IMR-90 (cell line): ENCODE results near the gene CCER1. TPM values are rescaled to one million over a fixed set of nuclear protein-coding genes. Genes with fewer than 3 reads are reported as not detected.

Source experiments
- ATAC-seq: fragments of 200-7000 bp; cut with Tn5 transposase; 2 replicates; pipeline ENCODE4 v1.9.1; 2020; ENCODE audit warnings: low read depth, mild to moderate bottlenecking, moderate library complexity
- BruUV-seq: library from RNA; stranded (reverse); fragments of 400-500 nt; replicated peaks from 2 replicates; lab custom pipeline; 2021; lab: Mats Ljungman, UMichigan
- CTCF ChIA-PET: fragments of 300-600 bp; formaldehyde crosslinking; extraction: SDS; loops from one replicate; lab custom pipeline; 2021; ENCODE audit warnings: antibody characterized with exemption; lab: Yijun Ruan, JAX
- POLR2A ChIA-PET: fragments of 300-600 bp; sonication (Branson Sonifier 250); formaldehyde crosslinking; loops from one replicate; lab custom pipeline; 2022; ENCODE audit warnings: antibody characterized with exemption; ENCODE audit not compliant: unreplicated experiment; lab: Charles Lee
- DNase-seq: peaks from one replicate; pipeline ENCODE4 v3.0.0; 2013
- H2AFZ ChIP-seq: replicated peaks from 2 replicates; pipeline ENCODE3; 2013; ENCODE audit warnings: low read length, mild to moderate bottlenecking; ENCODE audit not compliant: poor library complexity
- H2AK5ac ChIP-seq: 2 replicates; pipeline ENCODE4 v1.6.1; 2013; ENCODE audit warnings: low read depth, low read length, inconsistent platforms
- H2AK9ac ChIP-seq: replicated peaks from 2 replicates; pipeline ENCODE3; 2013; ENCODE audit warnings: mild to moderate bottlenecking, low read depth, low read length, moderate library complexity; ENCODE audit not compliant: poor library complexity
- H2BK120ac ChIP-seq: 2 replicates; pipeline ENCODE4 v1.6.1; 2013; ENCODE audit warnings: low read depth, low read length, inconsistent platforms
- H2BK15ac ChIP-seq: 3 replicates; pipeline ENCODE4 v1.6.1; 2013; ENCODE audit warnings: low read depth, low read length, inconsistent platforms
- H2BK20ac ChIP-seq: 2 replicates; pipeline ENCODE4 v1.6.1; 2013; ENCODE audit warnings: low read depth, mild to moderate bottlenecking, inconsistent platforms, low read length, moderate library complexity
- H2BK5ac ChIP-seq: 2 replicates; pipeline ENCODE4 v1.6.1; 2013; ENCODE audit warnings: mild to moderate bottlenecking, low read depth, low read length, inconsistent platforms; ENCODE audit not compliant: poor library complexity, severe bottlenecking
- H3K14ac ChIP-seq: replicated peaks from 2 replicates; pipeline ENCODE4 v1.6.1; 2013; ENCODE audit warnings: low read depth, low read length, inconsistent platforms
- H3K18ac ChIP-seq: 2 replicates; pipeline ENCODE4 v1.6.1; 2013; ENCODE audit warnings: low read depth, low read length, control low read depth
- H3K23ac ChIP-seq: 2 replicates; pipeline ENCODE4 v1.6.1; 2013; ENCODE audit warnings: low read depth, low read length, inconsistent platforms
- H3K27ac ChIP-seq: 2 replicates; pipeline ENCODE4 v1.5.1; 2013; ENCODE audit warnings: mild to moderate bottlenecking, control low read depth, low read length; ENCODE audit not compliant: insufficient read depth
- H3K27me3 ChIP-seq: 2 replicates; pipeline ENCODE4 v1.6.1; 2013; ENCODE audit warnings: low read length; ENCODE audit not compliant: control insufficient read depth, insufficient read depth
- H3K36me3 ChIP-seq: 2 replicates; pipeline ENCODE4 v1.6.1; 2013; ENCODE audit warnings: low read length, mixed read lengths; ENCODE audit not compliant: control insufficient read depth, insufficient read depth
- H3K4ac ChIP-seq: 2 replicates; pipeline ENCODE4 v1.6.1; 2013; ENCODE audit warnings: low read depth, low read length, inconsistent platforms
- H3K4me1 ChIP-seq: 2 replicates; pipeline ENCODE4 v1.6.1; 2013; ENCODE audit warnings: low read length, mixed read lengths; ENCODE audit not compliant: control insufficient read depth, insufficient read depth
- H3K4me2 ChIP-seq: 2 replicates; pipeline ENCODE4 v1.6.1; 2013; ENCODE audit warnings: low read depth, mild to moderate bottlenecking, control low read depth, low read length, moderate library complexity
- H3K4me3 ChIP-seq: 2 replicates; pipeline ENCODE4 v1.5.1; 2013; ENCODE audit warnings: low read depth, mild to moderate bottlenecking, control low read depth, low read length, moderate library complexity; ENCODE audit not compliant: insufficient read depth
- H3K56ac ChIP-seq: 2 replicates; pipeline ENCODE4 v1.6.1; 2013; ENCODE audit warnings: low read length, inconsistent platforms; ENCODE audit not compliant: insufficient read depth; ENCODE audit errors: extremely low read depth
- H3K79me1 ChIP-seq, 2 experiments: 2 replicates each; pipeline ENCODE4 v1.6.1; 2013; ENCODE audit warnings: low read length in 2 of 2, inconsistent platforms in 1 of 2, low read depth in 1 of 2
- H3K9ac ChIP-seq: 2 replicates; pipeline ENCODE4 v1.6.1; 2013; ENCODE audit warnings: low read depth, low read length, control low read depth
- H3K9me1 ChIP-seq: 2 replicates; pipeline ENCODE4 v1.6.1; 2013; ENCODE audit warnings: low read length, inconsistent platforms; ENCODE audit not compliant: insufficient read depth
- H3K9me3 ChIP-seq: 2 replicates; pipeline ENCODE4 v1.6.1; 2013; ENCODE audit warnings: low read length; ENCODE audit not compliant: control insufficient read depth, insufficient read depth
- H4K20me1 ChIP-seq: 2 replicates; pipeline ENCODE4 v1.6.1; 2013; ENCODE audit warnings: low read length, inconsistent platforms; ENCODE audit not compliant: insufficient read depth
- H4K5ac ChIP-seq: 2 replicates; pipeline ENCODE4 v1.6.1; 2013; ENCODE audit warnings: mild to moderate bottlenecking, low read depth, low read length, control low read depth
- H4K8ac ChIP-seq, 2 experiments: 2 replicates each; pipeline ENCODE4 v1.6.1; 2013; ENCODE audit warnings: low read depth in 2 of 2, low read length in 2 of 2, control low read depth in 1 of 2, inconsistent platforms in 1 of 2
- H4K91ac ChIP-seq: 2 replicates; pipeline ENCODE4 v1.6.1; 2013; ENCODE audit warnings: low read depth, low read length, inconsistent platforms; ENCODE audit not compliant: insufficient read depth
- BHLHE40 ChIP-seq: fragments of 150-350 bp; IDR thresholded peaks from 2 replicates; pipeline ENCODE4 v1.6.1; 2016; ENCODE audit warnings: mild to moderate bottlenecking, low read depth, low read length
- CEBPB ChIP-seq: IDR thresholded peaks from 2 replicates; pipeline ENCODE4 v1.6.1; 2012; ENCODE audit warnings: low read depth, low read length, improper control_type of control experiment
- FOS ChIP-seq: fragments of 150-350 bp; IDR thresholded peaks from 2 replicates; pipeline ENCODE4 v1.6.1; 2016; ENCODE audit warnings: low read depth, low read length
- MAFK ChIP-seq: IDR thresholded peaks from 2 replicates; pipeline ENCODE4 v1.6.1; 2012; ENCODE audit warnings: low read depth, low read length, improper control_type of control experiment
- MAZ ChIP-seq: IDR thresholded peaks from 2 replicates; pipeline ENCODE4 v1.6.1; 2012; ENCODE audit warnings: low read depth, mild to moderate bottlenecking, low read length, improper control_type of control experiment, moderate library complexity, borderline replicate concordance
- MXI1 ChIP-seq: IDR thresholded peaks from 2 replicates; pipeline ENCODE4 v1.6.1; 2012; ENCODE audit warnings: low read depth, mild to moderate bottlenecking, low read length, moderate library complexity, borderline replicate concordance
- NFE2L2 ChIP-seq: fragments of 150-350 bp; IDR thresholded peaks from 2 replicates; pipeline ENCODE4 v1.6.1; 2016; ENCODE audit warnings: low read depth, mild to moderate bottlenecking, low read length
- RCOR1 ChIP-seq: IDR thresholded peaks from 2 replicates; pipeline ENCODE4 v1.6.1; 2012; ENCODE audit warnings: mild to moderate bottlenecking, low read length, improper control_type of control experiment; ENCODE audit not compliant: insufficient replicate concordance
- RFX5 ChIP-seq: IDR thresholded peaks from 2 replicates; pipeline ENCODE4 v1.8.0; 2012; ENCODE audit warnings: low read depth, mild to moderate bottlenecking, low read length, moderate library complexity
- SMC3 ChIP-seq: fragments of 150-350 bp; IDR thresholded peaks from 2 replicates; pipeline ENCODE4 v1.6.1; 2016; ENCODE audit warnings: low read depth, mild to moderate bottlenecking, antibody characterized with exemption, low read length, moderate library complexity
- WGBS, 2 experiments: methylation state at CpG; one replicate each; pipeline versions ENCODE4 v1.1.5 to v1.1.7; 2013; ENCODE audit warnings: missing lambda C conversion rate in 2 of 2; ENCODE audit not compliant: insufficient read length in 1 of 2; ENCODE audit errors: extremely low coverage in 2 of 2; 5-methylcytosine and 5-hydroxymethylcytosine counted together
- dilution Hi-C: fragments of 300-500 bp; cut with HindIII; formaldehyde crosslinking; loops from one replicate; pipeline ENCODE4 v1.14.3; 2018; ENCODE audit warnings: low sequenced_read_pairs; ENCODE audit not compliant: unreplicated experiment
- in situ Hi-C: fragments of 300-500 bp; cut with MboI; formaldehyde crosslinking; loops from 3 replicates; pipeline ENCODE4 v1.14.3; 2019; ENCODE audit warnings: low sequenced_read_pairs, inconsistent platforms, mixed read lengths
- intact Hi-C: fragments of 100-400 bp; cut with micrococcal nuclease; formaldehyde crosslinking; loops from 2 replicates; pipeline ENCODE4 v1.10.0; 2022
- polyA plus RNA-seq, 3 experiments: library from polyadenylated mRNA; depleted of rRNA; stranded (reverse); fragments of >200 nt; gene quantifications; 2 replicates each; pipeline ENCODE4 v1.2.3, GENCODE V29; 2012; ENCODE audit warnings: low replicate concordance in 1 of 3
- total RNA-seq: library from RNA; depleted of rRNA; stranded (reverse); fragments of >200 nt; gene quantifications from 2 replicates; pipeline ENCODE4 v1.2.3, GENCODE V29; 2012
- TF ChIP-seq, protein P1 (sequence below): fragments of 150-350 bp; IDR thresholded peaks from 2 replicates; pipeline ENCODE4 v1.6.1; 2017; ENCODE audit warnings: mild to moderate bottlenecking, antibody characterized with exemption, low read length, low read depth
- TF ChIP-seq, protein P2 (sequence below): fragments of 150-350 bp; IDR thresholded peaks from 2 replicates; pipeline ENCODE4 v1.6.1; 2016; ENCODE audit warnings: low read depth, mild to moderate bottlenecking, low read length, moderate library complexity, borderline replicate concordance

CCER1 gene
- total and polyA plus RNA-seq, 2 of the 4 experiments (the other 2 are of a cell fraction), result not detected

DNA sequence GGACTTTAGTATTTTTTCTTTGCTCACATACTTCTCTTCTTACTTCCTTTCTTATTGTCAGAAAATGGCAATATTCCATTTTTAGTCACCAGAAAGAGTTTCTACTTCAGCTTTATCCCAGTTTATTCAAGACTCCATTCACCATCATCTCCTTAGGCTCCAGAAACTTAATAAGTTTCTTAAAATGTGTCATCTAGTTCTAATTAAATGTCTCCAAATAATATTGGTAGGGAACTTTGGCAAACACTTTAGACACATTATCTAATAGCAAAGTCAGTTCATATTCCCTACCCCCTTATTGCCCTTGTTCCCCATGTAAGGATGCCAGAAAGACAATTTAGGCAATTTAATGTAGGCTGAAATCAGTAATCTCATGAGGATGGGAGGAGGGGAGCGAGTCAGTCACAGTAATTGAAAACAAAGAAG is 34.7 kb upstream of the CCER1 start:
- Histone ChIP-seq H3K9ac (no peak overlapping the region), H3K18ac (no peak overlapping the region), H4K5ac (no peak overlapping the region), H4K91ac (no peak overlapping the region), H2BK120ac (no peak overlapping the region), H3K14ac (no peak overlapping the region), H3K36me3 (no peaks in the 10 kb centered on the region), H3K27ac (no peak overlapping the region), H4K20me1 (no peaks in the 10 kb centered on the region), H3K4me3 (no peak overlapping the region), H3K4me1 (no peaks in the 10 kb centered on the region), H3K4ac (no peak overlapping the region), H3K4me2 (no peak overlapping the region), H3K9me3 (0 out of 2 replicates have a peak, but pooled peaks cover 2% of the 10 kb centered on the region), H3K56ac (no peak overlapping the region), H2AK9ac (no peak overlapping the region), H2BK20ac (no peak overlapping the region), H2AFZ (no peak overlapping the region), H2BK15ac (no peak overlapping the region), H4K8ac (no peak overlapping the region), H2AK5ac (no peak overlapping the region), H2BK5ac (no peak overlapping the region), H3K79me1 (no peaks in the 10 kb centered on the region), H3K23ac (no peak overlapping the region), H3K27me3 (no peaks in the 10 kb centered on the region), H3K9me1 (no peaks in the 10 kb centered on the region)
- in situ Hi-C loops (loop anchor here (10.0 kb wide), 1 partner anchor 155 kb away; no protein-coding TSS in a partner anchor), intact Hi-C loops (no loop called here), dilution Hi-C loops (loop anchor here (25.0 kb wide), 1 partner anchor 348 kb away; no protein-coding TSS in a partner anchor)
- WGBS, 2 experiments, result no CpG with 5 or more reads among the region's 1 CpG
- ChIA-PET POLR2A (no interaction called here), CTCF (no interaction called here)
- TF ChIP-seq SMC3 (no peak), MAFK (no peak), MAZ (no peak), RFX5 (no peak), BHLHE40 (no peak), CEBPB (no peak), NFE2L2 (no peak), RCOR1 (no peak), FOS (no peak), MXI1 (no peak)
- TF ChIP-seq, protein P1, sequence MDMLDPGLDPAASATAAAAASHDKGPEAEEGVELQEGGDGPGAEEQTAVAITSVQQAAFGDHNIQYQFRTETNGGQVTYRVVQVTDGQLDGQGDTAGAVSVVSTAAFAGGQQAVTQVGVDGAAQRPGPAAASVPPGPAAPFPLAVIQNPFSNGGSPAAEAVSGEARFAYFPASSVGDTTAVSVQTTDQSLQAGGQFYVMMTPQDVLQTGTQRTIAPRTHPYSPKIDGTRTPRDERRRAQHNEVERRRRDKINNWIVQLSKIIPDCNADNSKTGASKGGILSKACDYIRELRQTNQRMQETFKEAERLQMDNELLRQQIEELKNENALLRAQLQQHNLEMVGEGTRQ, result no peak
- TF ChIP-seq, protein P2, sequence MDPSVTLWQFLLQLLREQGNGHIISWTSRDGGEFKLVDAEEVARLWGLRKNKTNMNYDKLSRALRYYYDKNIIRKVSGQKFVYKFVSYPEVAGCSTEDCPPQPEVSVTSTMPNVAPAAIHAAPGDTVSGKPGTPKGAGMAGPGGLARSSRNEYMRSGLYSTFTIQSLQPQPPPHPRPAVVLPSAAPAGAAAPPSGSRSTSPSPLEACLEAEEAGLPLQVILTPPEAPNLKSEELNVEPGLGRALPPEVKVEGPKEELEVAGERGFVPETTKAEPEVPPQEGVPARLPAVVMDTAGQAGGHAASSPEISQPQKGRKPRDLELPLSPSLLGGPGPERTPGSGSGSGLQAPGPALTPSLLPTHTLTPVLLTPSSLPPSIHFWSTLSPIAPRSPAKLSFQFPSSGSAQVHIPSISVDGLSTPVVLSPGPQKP, result no peak
- DNase-seq (no peak), ATAC-seq (no peak)
- BruUV-seq, result no TSS peak
